GM18909 (cell line): ENCODE measurements around the gene RSRP1.

Source experiments
- ATAC-seq: cut with Tn5 transposase; IDR thresholded peaks from one replicate; pipeline ENCODE4 v1.9.1; 2021; ENCODE audit warnings: mild to moderate bottlenecking; ENCODE audit not compliant: unreplicated experiment, poor library complexity

Gene RSRP1

DNA sequence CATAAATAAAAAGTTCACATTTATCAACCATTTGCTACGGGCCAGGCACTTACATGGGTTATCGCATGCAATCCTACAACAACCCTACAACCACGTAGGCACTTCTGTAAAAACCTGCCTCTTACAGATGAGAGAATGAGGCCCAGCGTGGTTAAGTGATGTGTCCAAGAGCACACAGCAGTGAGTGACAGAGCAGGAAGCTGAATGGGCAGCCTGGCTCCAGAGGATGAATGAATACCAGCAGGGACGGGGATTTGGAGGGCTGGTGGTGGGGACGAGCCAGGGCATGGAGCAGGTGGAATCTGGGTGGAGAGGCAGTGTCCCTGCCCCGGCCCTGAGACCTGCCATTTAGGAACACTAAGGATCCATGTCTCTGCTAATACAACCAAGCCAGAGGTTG lies 50.4 kb downstream of the RSRP1 start:
- no peak for ATAC-seq

DNA sequence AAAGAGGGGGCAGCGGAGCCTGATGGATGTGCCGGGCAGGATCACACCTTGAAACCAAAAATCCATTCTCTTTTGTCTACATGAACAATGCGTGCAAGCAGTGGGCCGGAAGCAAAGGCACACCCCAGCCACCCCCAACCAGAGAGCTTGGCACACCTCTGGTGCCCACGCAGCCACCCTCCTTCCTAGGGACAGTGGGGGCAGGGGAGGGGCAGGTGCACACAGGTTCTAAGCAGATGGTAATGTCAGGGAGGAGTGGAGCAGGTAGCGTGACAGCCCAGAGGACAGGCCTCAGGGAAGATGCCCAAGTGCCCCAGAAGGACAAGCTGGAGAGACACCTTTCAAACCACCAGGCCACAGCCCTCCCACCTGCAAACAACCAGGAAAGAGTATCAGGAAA lies 51.4 kb downstream of the RSRP1 start:
- no peak for ATAC-seq

DNA sequence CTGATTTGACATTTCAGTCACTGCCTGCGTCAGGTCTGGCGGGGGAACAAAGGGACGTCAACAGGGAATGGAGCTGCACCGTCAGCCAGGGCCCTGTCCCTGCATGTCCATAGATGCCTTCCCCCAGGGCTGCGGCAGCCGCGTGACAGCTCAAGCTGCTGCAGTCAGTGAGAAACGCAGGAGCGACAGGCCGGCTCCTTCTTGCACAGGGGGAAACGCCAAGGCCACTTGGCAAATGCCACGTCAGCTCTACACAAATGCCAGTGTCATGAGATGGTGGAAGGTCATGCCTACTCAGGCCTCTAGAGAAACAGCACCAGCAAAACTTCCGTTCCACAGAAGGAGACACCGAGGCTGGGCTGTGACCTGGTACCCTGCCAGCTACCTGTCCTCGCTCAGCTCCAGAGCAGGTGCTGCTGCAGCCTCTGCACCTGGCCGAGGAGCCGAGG lies 52.7 kb downstream of the RSRP1 start:
- ATAC-seq = no peak

DNA sequence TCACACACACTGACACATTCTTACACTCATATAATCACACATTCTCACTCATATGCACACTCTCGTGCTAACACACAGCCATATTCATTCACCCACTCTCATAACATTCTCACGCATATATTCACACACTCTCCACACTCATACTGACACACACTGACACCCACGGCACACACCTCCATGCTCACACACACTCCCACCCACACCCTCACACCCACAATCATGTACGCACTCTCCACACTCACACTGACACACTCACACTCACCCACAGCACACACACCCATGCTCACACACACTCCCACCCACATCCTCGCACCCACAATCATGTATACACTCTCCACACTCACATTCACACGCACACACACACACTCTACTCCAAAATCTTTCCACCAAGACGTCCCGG lies 53.2 kb downstream of the RSRP1 start:
- ATAC-seq = no peak

DNA sequence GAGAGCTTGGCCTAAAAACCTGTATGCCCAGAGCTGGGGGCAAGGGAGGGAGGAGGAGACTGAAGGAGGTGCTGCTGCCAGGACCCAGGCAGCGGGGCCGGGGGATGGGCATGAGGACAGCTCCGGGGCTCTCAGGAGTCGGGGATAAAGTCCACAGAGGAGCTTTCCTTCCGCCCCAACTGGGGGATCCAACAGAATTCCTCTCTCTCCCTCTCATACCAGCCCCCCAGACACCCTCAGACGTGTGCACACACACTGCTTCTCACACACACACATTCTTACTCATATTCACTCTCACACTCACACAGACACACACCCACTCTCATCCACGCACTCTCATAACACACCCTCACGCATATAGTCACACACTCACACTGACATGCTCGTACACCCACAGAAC lies 54.0 kb downstream of the RSRP1 start:
- ATAC-seq = no peak
